Measurements from ENCODE around the gene FAM117A. TPM values are rescaled to one million over a fixed set of nuclear protein-coding genes. Genes with fewer than 3 reads are reported as not detected.

Gene FAM117A
- total and polyA plus RNA-seq, 2 donors (not counting 3 experiments of a cell fraction or from before 2014, with no cell fraction given): 12.2 to 24.1 TPM

DNA sequence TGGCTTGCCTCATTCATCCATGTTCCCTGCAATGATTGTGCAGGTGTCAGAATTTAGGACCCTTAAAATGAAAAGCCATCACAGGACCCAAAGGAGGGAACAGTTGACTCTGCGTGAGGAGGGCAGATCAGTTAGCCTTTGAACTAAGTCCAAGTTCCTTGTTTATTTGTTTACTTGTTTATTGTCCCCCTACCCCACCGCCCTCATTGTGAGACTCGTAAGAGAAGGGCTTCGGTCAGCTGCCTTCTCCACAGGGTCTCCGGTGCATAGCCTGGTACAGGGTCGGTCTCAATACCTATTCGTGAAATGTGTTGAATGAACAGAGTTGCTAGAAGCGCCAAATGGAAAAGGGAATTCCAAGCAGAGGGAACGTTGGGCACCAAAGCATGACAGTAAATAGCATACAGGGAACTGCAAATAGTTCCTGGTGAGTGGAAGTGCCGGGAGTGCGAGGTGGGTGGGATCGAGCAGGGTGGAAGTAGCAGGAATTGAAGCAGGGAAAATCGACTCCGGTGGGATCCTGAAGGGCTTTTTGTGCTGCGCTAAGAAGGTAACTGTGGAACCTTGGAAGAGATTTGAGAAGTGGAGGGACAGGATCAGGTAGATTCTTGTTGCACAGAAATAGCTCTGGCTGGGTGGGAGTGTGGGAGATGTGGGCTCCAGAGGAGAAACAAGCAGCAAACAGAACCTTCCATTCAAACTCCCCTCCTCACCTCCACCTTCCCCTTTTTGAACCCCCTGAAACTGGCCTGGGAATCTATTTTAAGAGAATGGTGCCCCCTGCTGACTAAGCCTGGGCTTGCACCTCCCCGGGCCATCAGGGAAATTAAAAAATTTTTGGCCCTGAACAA, 68.9 kb downstream of the FAM117A start:
- peaks cover 16% of the 10 kb centered on the region for H3K4me1 ChIP-seq (ENCODE audit: control insufficient read depth, extremely low read depth, insufficient read depth, low read length)
- POLR2A ChIA-PET: interaction anchor here (0.6 kb wide), 1 partner anchor 11 kb away, joined by 11 read pairs; no protein-coding TSS in a partner anchor
- no peak overlapping the region for H3K4me2 ChIP-seq (ENCODE audit: insufficient read depth, low read length)
- no peaks in the 10 kb centered on the region for H3K27me3 ChIP-seq (ENCODE audit: control insufficient read depth in 2 of 2, insufficient read depth in 2 of 2, low read length in 2 of 2)
- dilution Hi-C loops (cut with MboI; ENCODE audit: extremely low pct_ligation_motif_present, low sequenced_read_pairs): no loop called here
- peak overlapping the region; percentile 37 for H2AFZ ChIP-seq (ENCODE audit: low read depth, low read length)
- H3K9me1 ChIP-seq (replicated peaks; ENCODE audit: control insufficient read depth, extremely low read depth, insufficient read depth, low read length): no peaks in the 10 kb centered on the region
- H3K27ac ChIP-seq (ENCODE audit: insufficient read depth, low read depth, low read length): no peak overlapping the region
- no peak overlapping the region for H3K4me3 ChIP-seq (replicated peaks in 1 of 3; ENCODE audit: insufficient read depth in 1 of 3, low read depth in 1 of 3, low read length in 3 of 3)
- peak; percentile 94 for FAIRE-seq
- H3K9me3 ChIP-seq (replicated peaks; ENCODE audit: control insufficient read depth, insufficient read depth, low read length): no peaks in the 10 kb centered on the region
- peak; percentile 31 for DNase-seq (ENCODE audit: low read depth, low spot score)
- no peak for TF ChIP-seq FOS (IDR thresholded peaks at IDR 0.05; ENCODE audit: borderline replicate concordance, insufficient read depth, low read length)
- TF ChIP-seq, protein P1, sequence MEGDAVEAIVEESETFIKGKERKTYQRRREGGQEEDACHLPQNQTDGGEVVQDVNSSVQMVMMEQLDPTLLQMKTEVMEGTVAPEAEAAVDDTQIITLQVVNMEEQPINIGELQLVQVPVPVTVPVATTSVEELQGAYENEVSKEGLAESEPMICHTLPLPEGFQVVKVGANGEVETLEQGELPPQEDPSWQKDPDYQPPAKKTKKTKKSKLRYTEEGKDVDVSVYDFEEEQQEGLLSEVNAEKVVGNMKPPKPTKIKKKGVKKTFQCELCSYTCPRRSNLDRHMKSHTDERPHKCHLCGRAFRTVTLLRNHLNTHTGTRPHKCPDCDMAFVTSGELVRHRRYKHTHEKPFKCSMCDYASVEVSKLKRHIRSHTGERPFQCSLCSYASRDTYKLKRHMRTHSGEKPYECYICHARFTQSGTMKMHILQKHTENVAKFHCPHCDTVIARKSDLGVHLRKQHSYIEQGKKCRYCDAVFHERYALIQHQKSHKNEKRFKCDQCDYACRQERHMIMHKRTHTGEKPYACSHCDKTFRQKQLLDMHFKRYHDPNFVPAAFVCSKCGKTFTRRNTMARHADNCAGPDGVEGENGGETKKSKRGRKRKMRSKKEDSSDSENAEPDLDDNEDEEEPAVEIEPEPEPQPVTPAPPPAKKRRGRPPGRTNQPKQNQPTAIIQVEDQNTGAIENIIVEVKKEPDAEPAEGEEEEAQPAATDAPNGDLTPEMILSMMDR (IDR thresholded peaks at IDR 0.05; ENCODE audit: extremely low read depth in 1 of 2, insufficient read depth in 1 of 2, low read depth in 1 of 2, low read length in 2 of 2): peak; percentile 77 to 92
- TF ChIP-seq JUN (IDR thresholded peaks at IDR 0.05; ENCODE audit: borderline replicate concordance, insufficient read depth, insufficient read length, low read depth): no peak
- intact Hi-C loops (cut with micrococcal nuclease): loop anchor here (1.0 kb wide), 2 partner anchors 120 to 127 kb away; partner anchors contain the start of gene NXPH3
- H3K36me3 ChIP-seq (ENCODE audit: control insufficient read depth in 2 of 2, extremely low read depth in 1 of 2, insufficient read depth in 2 of 2, low read length in 2 of 2): peaks cover 0 to under 1% of the 10 kb centered on the region in 2 experiments
- no peaks in the 10 kb centered on the region for H4K20me1 ChIP-seq (replicated peaks; ENCODE audit: control insufficient read depth, extremely low read depth, insufficient read depth, low read length)
- no TSS peak for BruUV-seq (replicated peaks)
- CTCF ChIA-PET: interaction anchor here (0.9 to 24.3 kb wide), 15 partner anchors 8 to 139 kb away, joined by 3 to 786 read pairs (median 6); partner anchors contain the start of genes NXPH3 and SLC35B1
- H3K79me2 ChIP-seq (ENCODE audit: control insufficient read depth, insufficient read depth, low read length): no peaks in the 10 kb centered on the region
- no peak overlapping the region for H3K9ac ChIP-seq (replicated peaks; ENCODE audit: extremely low read depth, insufficient read depth, low read length)

All from endothelial cell of umbilical vein (primary cell).